GM21515 (cell line): ENCODE results near the gene CYP8B1.
A peak's percentile ranks its signal among the peaks of the same experiment; 100 is the strongest.

Source experiments
- ATAC-seq: cut with Tn5 transposase; IDR thresholded peaks from one replicate; pipeline ENCODE4 v1.9.1; 2021; ENCODE audit not compliant: unreplicated experiment

CYP8B1 gene

GRCh38 chr3:42853739-42854302, 21.9 kb downstream of the CYP8B1 start:
- no peak for ATAC-seq

DNA sequence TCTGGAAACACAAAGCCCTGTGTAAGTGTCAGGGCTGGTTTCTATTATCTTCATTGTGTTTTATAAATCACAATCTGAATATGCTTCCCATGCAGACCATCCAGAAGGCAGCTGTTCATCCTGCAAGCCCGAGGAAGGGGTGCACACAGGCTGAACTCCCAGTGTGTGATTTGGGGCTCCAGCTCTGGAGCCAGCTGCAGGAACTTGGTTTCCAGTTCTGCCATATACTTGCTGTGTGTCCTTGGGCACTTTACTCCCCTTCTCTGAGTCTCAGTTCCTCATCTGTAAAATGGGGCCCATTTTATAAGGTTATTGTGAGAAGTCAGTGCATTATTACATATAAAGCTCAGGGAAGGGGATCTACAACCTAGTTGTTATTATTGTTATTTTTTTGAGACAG, 22.6 kb downstream of the CYP8B1 start:
- no peak for ATAC-seq

GRCh38 chr3:42852441-42852840, 23.2 kb downstream of the CYP8B1 start:
- no peak for ATAC-seq

GRCh38 chr3:42851228-42851834, 24.3 kb downstream of the CYP8B1 start:
- ATAC-seq = no peak

DNA sequence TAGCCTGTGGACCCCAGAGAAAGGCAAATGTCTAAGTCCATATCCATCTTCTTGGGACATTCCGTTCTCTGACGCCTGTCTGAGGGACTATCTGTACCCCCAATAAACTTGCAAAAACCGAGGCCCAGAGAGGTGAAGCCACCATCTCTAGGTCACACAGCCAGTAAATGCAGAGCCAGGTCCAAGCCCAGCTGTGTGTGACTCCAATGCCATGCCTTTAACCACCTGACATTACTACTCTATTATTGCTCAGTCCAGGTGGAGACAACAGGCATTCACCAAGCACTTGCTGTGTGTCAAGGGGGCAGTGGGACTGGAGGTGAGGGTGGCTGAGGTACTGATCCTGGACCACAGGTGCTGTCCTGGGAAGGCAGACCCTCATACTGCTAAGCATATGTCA, 25.4 kb downstream of the CYP8B1 start:
- ATAC-seq = no peak

DNA sequence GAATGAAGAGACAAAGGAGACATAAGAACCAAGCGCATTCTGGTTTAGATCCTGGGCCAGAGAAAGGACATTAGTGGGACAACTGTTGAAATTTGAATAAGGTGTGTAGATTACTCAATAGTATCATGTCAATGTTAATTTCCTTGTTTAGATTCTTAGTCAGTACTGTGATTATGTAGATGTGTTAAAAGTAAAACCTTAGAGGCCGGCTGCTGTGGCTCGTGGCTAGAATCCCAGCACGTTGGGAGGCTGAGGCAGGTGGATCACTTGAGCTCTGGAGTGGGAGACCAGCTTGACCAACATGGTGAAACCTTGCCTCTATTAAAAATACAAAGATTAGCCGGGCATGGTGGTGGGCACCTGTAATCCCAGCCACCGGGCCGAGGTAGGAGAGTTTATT, 26.7 kb downstream of the CYP8B1 start:
- ATAC-seq = no peak

DNA sequence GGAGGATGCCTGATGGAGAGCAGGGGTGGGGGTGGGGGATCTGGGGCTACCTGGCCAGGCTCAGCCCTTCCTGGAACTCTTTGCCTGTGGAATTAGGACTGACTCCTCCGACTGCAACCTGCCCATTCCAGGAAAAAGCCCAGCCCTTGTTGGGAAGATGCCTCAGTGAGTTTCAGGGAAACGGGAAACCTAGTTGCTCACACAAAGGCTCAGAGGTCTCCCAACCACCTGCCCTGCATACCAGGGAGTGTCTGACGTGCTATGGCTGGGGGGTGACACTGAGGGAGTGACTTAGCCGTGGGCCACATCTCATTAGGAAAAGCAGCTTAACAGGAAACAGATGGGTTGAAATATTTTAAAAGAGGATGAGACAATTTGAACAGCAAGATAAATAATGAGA, 27.9 kb downstream of the CYP8B1 start:
- no peak for ATAC-seq

- no peak for ATAC-seq
Measured at GRCh38 chr3:42846685-42847522, 28.8 kb downstream of the CYP8B1 start.

- no peak for ATAC-seq
Measured at GRCh38 chr3:42844815-42845214, 30.9 kb downstream of the CYP8B1 start.

GRCh38 chr3:42844412-42844713, 31.3 kb downstream of the CYP8B1 start:
- ATAC-seq = no peak

- no peak for ATAC-seq
Measured at GRCh38 chr3:42843713-42844411, 31.8 kb downstream of the CYP8B1 start.

DNA sequence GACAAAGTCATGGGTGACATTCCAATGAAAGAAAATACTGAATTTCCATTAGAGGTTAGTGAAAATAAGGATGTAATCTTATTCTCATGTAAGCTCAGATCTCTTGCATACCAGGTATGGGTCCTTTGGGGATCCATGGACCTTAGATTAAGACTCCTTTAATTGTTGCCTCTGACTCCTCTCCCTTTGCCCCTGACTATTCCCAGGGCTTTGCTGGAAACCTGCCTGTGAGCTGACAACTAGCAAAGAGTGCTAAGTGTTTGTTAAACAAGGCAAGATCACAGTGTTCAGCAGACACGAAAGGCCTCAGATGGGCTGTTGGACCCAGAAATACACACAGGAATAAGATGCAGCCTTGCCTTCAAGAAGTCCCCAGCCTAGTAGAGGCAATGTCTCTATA, 34.3 kb downstream of the CYP8B1 start:
- ATAC-seq = no peak

GRCh38 chr3:42839616-42840015, 36.1 kb downstream of the CYP8B1 start:
- ATAC-seq = peak; percentile 96

- ATAC-seq = no peak
Measured at GRCh38 chr3:42838571-42838970, 37.1 kb downstream of the CYP8B1 start.

GRCh38 chr3:42836150-42837123, 39.2 kb downstream of the CYP8B1 start:
- no peak for ATAC-seq

GRCh38 chr3:42831321-42831713, 44.4 kb downstream of the CYP8B1 start:
- ATAC-seq = peak; percentile 70

GRCh38 chr3:42830437-42831320, 45.0 kb downstream of the CYP8B1 start:
- no peak for ATAC-seq

GRCh38 chr3:42829628-42830436, 45.8 kb downstream of the CYP8B1 start:
- no peak for ATAC-seq

DNA sequence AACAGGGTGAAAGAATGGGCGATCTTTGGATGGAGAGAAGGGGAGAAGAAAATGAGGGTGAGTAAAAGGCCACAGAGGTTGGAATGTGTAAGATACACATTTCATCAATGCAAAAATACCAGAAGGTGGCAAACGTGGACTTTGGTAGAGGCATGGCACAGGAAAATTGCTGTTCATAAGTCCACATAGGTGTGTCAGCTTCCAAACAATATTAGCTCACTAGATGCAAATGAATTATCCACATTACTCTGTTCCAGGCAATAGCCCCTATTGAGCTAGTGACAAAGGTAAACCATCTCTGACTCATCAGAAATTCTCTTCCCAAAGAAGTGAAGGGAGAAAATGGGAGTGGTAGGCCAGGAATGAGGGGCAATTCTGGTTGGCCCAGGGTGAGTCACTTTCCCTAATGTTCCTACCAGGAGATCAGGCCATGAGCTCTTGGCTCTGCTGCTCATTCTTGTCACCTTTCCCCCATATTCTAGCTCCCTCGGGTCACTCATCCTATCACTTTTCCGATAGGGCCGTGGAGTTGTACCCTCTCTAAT, 46.5 kb downstream of the CYP8B1 start:
- no peak for ATAC-seq
